ENCODE data around the gene ODF2L. TPM values are rescaled to one million over a fixed set of nuclear protein-coding genes. Genes with fewer than 3 reads are reported as not detected.

The ODF2L gene
- polyA plus RNA-seq, 3 donors = 3.2 to 5.7 (median 3.5) TPM

DNA sequence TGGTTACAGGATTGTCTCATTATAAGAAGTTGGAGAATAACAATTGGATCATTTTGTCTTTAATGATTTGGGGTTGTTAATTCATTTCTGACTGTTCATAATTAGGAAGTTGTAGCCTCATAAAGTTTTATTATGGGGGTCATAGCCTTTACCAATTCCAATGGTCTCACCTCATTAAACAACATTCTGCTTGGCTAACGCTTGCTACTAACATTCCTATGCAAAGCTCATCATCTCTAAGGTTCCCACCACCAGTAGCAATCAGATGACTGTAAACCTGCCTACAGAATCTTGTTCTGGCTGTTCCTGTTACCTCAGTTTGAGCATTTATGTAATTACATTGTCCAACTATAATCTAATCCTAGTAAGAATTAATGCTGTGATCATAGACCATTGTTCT lies 60.2 kb downstream of the ODF2L start:
- Histone ChIP-seq H3K79me2 (ENCODE audit: insufficient read depth, low read length) (no peaks in the 10 kb centered on the region), H3K9ac (ENCODE audit: insufficient read depth, low read length, poor library complexity, severe bottlenecking) (no peak overlapping the region), H3K4me1 (ENCODE audit: control insufficient read depth in 1 of 2, insufficient read depth in 2 of 2, low read length in 2 of 2) (peaks cover 7 to 9% of the 10 kb centered on the region in 2 donors), H3K4me2 (replicated peaks; ENCODE audit: extremely low read depth, low read length, poor library complexity, severe bottlenecking) (no peak overlapping the region), H4K20me1 (ENCODE audit: insufficient read depth, low read length) (no peaks in the 10 kb centered on the region), H3K27ac (ENCODE audit: low read depth in 1 of 2, low read length in 2 of 2) (no peak overlapping the region), H2AFZ (ENCODE audit: insufficient read depth, low read depth, low read length, poor library complexity, severe bottlenecking) (no peak overlapping the region), H3K36me3 (replicated peaks in 1 of 2; ENCODE audit: control insufficient read depth in 1 of 2, insufficient read depth in 2 of 2, low read length in 2 of 2) (no peaks in the 10 kb centered on the region), H3K27me3 (ENCODE audit: control insufficient read depth in 2 of 2, insufficient read depth in 2 of 2, low read length in 2 of 2) (no peaks in the 10 kb centered on the region), H3K9me3 (replicated peaks in 1 of 2; ENCODE audit: control insufficient read depth in 1 of 2, insufficient read depth in 1 of 2, low read length in 2 of 2) (peaks cover 0 to 4% of the 10 kb centered on the region in 2 donors), H3K4me3 (replicated peaks in 1 of 3; ENCODE audit: low read depth in 2 of 3, low read length in 3 of 3) (no peak overlapping the region)
- Mint-ChIP-seq H3K4me3 (no peak overlapping the region), H3K9me3 (peaks cover 7 to 25% (median 14%) of the 10 kb centered on the region in 7 donors), H3K27me3 (ENCODE audit: low read depth in 3 of 3) (peaks cover 0 to 2% (median 1%) of the 10 kb centered on the region in 3 donors), H3K36me3 (peaks cover 1 to 2% of the 10 kb centered on the region in 2 donors), H3K4me1 (peaks cover 11% of the 10 kb centered on the region), H3K27ac (no peak overlapping the region)
- no peak for DNase-seq
- no CpG with 5 or more reads among the region's 1 CpG for WGBS (ENCODE audit: insufficient coverage)
- TF ChIP-seq, protein P1, sequence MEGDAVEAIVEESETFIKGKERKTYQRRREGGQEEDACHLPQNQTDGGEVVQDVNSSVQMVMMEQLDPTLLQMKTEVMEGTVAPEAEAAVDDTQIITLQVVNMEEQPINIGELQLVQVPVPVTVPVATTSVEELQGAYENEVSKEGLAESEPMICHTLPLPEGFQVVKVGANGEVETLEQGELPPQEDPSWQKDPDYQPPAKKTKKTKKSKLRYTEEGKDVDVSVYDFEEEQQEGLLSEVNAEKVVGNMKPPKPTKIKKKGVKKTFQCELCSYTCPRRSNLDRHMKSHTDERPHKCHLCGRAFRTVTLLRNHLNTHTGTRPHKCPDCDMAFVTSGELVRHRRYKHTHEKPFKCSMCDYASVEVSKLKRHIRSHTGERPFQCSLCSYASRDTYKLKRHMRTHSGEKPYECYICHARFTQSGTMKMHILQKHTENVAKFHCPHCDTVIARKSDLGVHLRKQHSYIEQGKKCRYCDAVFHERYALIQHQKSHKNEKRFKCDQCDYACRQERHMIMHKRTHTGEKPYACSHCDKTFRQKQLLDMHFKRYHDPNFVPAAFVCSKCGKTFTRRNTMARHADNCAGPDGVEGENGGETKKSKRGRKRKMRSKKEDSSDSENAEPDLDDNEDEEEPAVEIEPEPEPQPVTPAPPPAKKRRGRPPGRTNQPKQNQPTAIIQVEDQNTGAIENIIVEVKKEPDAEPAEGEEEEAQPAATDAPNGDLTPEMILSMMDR (IDR thresholded peaks at IDR 0.05) = no peak
- intact Hi-C loops (cut with micrococcal nuclease) = no loop called here

DNA sequence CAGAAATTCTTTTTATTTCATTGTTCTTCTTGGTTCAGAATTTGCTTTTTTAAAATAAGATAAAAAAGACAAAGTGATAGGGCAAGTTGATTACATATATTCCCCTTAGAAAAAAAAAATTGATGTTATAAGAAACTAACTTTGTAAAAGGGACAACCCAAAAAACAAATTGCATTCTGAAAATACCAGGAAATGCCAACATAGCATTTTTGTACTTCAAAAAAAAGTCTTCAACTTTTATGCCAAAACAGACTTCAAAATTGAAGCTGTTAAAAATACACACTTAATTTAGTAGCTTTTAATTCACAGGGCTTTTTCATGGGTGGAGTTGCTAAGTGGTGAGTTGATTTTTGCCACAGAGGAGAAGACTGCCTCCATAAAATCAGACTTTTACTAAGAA lies 70.9 kb downstream of the ODF2L start:
- Mint-ChIP-seq H3K4me1 (peaks cover 2% of the 10 kb centered on the region), H3K27ac (peak overlapping the region in 2 of 7 donors; percentile 21 to 30), H3K27me3 (ENCODE audit: low read depth in 3 of 3) (peaks cover 0 to 1% (median 0%) of the 10 kb centered on the region in 3 donors), H3K36me3 (peaks cover 3 to 4% of the 10 kb centered on the region in 2 donors), H3K4me3 (no peak overlapping the region), H3K9me3 (peaks cover 2 to 9% (median 5%) of the 10 kb centered on the region in 7 donors)
- intact Hi-C loops (cut with micrococcal nuclease) = no loop called here
- DNase-seq = no peak
- Histone ChIP-seq H3K27me3 (ENCODE audit: control insufficient read depth in 2 of 2, insufficient read depth in 2 of 2, low read length in 2 of 2) (no peaks in the 10 kb centered on the region), H3K4me1 (ENCODE audit: control insufficient read depth in 1 of 2, insufficient read depth in 2 of 2, low read length in 2 of 2) (peaks cover 9 to 29% of the 10 kb centered on the region in 2 donors), H4K20me1 (ENCODE audit: insufficient read depth, low read length) (no peaks in the 10 kb centered on the region), H2AFZ (ENCODE audit: insufficient read depth, low read depth, low read length, poor library complexity, severe bottlenecking) (no peak overlapping the region), H3K9ac (ENCODE audit: insufficient read depth, low read length, poor library complexity, severe bottlenecking) (no peak overlapping the region), H3K27ac (ENCODE audit: low read depth in 1 of 2, low read length in 2 of 2) (no peak overlapping the region), H3K4me2 (replicated peaks; ENCODE audit: extremely low read depth, low read length, poor library complexity, severe bottlenecking) (no peak overlapping the region), H3K79me2 (ENCODE audit: insufficient read depth, low read length) (no peaks in the 10 kb centered on the region), H3K36me3 (replicated peaks in 1 of 2; ENCODE audit: control insufficient read depth in 1 of 2, insufficient read depth in 2 of 2, low read length in 2 of 2) (no peaks in the 10 kb centered on the region), H3K9me3 (replicated peaks in 1 of 2; ENCODE audit: control insufficient read depth in 1 of 2, insufficient read depth in 1 of 2, low read length in 2 of 2) (no peaks in the 10 kb centered on the region), H3K4me3 (replicated peaks in 1 of 3; ENCODE audit: low read depth in 2 of 3, low read length in 3 of 3) (no peak overlapping the region)
- TF ChIP-seq, protein P1 (IDR thresholded peaks at IDR 0.05) = no peak

Measured in CD14-positive monocyte (primary cell).